Head of caudate nucleus (tissue), 42 donors: Measurements from ENCODE around the gene CTSS.
"Not testable (repeated sequence)": the region's sequence is repeated elsewhere in the genome, so short reads cannot be mapped to it uniquely, and the experiment has no call there.

Experiments used
- DNase-seq, 42 donors: peaks; one replicate each; pipeline versions ENCODE4 v3.0.0 to v3.0.0-alpha.2; 2020 to 2021; ENCODE audit warnings: mixed read lengths in 7 of 42
- intact Hi-C: fragments of 100-400 bp; cut with DNase I; formaldehyde crosslinking; loops from one replicate; pipeline ENCODE4 v1.15.0; 2022

CTSS gene

DNA sequence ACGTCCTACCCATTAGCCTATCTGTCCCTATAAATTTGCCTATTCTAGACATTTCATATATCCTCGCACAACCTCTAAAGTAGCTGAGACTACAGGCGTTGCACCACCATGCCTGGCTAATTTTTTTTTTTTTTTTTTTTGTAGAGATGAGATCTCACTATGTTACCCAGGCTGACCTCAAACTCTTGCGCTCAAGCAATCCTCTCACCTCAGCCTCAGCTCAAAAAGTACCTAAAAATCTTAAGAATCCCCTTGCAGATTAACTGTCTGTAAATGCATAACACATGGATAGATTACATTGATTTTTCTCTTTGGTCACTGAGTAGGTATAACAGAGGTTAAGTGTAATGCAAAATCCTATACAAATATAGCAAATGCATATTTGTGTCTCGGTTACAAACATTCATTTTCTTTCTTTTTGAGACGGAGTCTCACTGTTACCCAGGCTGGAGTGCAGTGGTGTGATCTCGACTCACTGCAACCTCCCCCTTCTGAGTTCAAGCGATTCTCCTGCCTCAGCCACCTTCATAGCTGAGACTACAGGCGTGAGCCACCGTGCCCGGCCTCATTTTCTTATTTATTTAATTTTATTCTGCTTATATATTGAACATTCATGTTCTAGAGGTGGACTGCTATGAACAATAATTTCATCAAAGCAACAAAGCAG, 47.2 kb downstream of the CTSS start:
- intact Hi-C loops, result no loop called here
- no peak for DNase-seq

GRCh38 chr1:150709031-150709430, 56.5 kb downstream of the CTSS start:
- intact Hi-C loops, DNase-seq: not testable (repeated sequence)

- DNase-seq, result no peak
- intact Hi-C loops, result no loop called here
These were observed 57.0 kb downstream of the CTSS start for GRCh38 chr1:150708595-150708994.

DNA sequence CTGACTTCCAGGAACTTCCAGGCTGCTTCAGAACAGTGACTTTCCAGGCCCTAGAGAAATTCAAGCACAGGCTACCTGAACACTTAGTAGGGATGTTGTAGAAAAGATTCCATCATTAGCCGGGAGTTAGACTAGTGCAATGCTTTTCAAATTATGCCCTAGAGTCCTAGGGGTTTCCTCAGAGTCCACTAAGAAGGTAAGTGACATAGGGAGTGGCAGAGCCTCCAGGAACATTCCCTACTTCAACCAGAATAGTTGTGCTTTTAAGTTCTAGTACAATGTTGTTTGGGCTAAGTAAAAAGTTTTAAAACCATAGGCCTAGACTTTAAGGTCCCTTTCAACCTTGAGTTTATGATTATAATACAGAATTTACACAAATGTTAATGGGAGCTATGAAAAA, 59.5 kb downstream of the CTSS start:
- DNase-seq, result no peak
- intact Hi-C loops, result no loop called here

- intact Hi-C loops, result no loop called here
- no peak for DNase-seq
These were observed 62.2 kb downstream of the CTSS start for GRCh38 chr1:150703427-150703826.

- DNase-seq, result peak; percentile 79 to 98 (median 94)
- intact Hi-C loops, result no loop called here
These were observed 68.3 kb downstream of the CTSS start, which contains the start of gene GOLPH3L for GRCh38 chr1:150696995-150697927. TSS of gene GOLPH3L (minus strand) at chr1:150697154. CDS start at chr1:150694838, 2,316 bp downstream.

DNA sequence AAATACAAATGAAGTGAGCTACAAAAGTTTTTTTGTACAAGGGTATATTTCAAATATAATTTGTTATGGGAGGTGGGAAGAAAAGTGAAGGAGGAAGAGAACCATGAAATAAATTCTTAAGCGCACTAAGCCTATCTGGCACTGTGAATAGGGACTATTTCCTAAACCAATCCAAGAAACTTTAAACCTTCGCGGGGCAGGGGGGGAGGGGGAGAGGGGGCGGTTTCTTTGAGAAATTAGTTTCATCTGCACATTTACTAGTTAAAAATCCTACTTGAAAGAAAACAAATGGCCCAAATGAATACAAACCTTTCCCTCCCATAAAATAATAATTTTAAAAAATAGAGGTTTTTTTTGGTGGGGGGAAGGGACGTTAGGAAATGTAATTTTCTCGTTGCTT, 69.0 kb downstream of the CTSS start:
- DNase-seq, result no peak
- intact Hi-C loops, result no loop called here

GRCh38 chr1:150696162-150696561, 69.4 kb downstream of the CTSS start:
- no peak for DNase-seq
- intact Hi-C loops, result no loop called here

- DNase-seq, result no peak
- intact Hi-C loops, result no loop called here
These were observed 70.0 kb downstream of the CTSS start for GRCh38 chr1:150695561-150695960.

GRCh38 chr1:150692720-150693119, 72.9 kb downstream of the CTSS start:
- intact Hi-C loops, result no loop called here
- DNase-seq, result no peak

GRCh38 chr1:150688763-150689162, 76.8 kb downstream of the CTSS start:
- no peak for DNase-seq
- intact Hi-C loops, result no loop called here

GRCh38 chr1:150686275-150686674, 79.3 kb downstream of the CTSS start:
- DNase-seq, result no peak
- intact Hi-C loops, result no loop called here

DNA sequence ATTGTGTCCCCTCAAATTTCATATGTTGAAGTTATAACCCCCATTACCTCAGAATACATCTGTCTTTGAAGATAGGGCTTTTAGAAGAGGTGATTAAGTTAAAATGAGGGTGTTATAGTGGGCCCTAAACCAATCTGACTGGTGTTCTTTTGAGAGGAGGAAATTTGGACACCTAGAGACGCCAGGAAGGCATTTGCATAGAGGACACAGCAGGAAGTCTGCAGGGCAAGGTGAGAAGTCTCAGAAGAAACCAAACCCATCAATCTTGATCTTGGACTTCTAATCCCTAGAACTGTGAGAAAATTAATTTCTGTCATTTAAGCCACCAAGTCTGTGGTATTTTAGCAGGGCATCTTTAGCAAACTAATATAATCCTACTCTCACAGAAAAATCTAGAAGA, 81.7 kb downstream of the CTSS start:
- DNase-seq, result no peak
- intact Hi-C loops, result no loop called here
